ENCODE results near the gene GFAP. TPM values are rescaled to one million over a fixed set of nuclear protein-coding genes. Genes with fewer than 3 reads are reported as not detected.

The GFAP gene
- total RNA-seq, 3 donors from 2014 or later: 4.2 to 37.0 (median 11.8) TPM

DNA sequence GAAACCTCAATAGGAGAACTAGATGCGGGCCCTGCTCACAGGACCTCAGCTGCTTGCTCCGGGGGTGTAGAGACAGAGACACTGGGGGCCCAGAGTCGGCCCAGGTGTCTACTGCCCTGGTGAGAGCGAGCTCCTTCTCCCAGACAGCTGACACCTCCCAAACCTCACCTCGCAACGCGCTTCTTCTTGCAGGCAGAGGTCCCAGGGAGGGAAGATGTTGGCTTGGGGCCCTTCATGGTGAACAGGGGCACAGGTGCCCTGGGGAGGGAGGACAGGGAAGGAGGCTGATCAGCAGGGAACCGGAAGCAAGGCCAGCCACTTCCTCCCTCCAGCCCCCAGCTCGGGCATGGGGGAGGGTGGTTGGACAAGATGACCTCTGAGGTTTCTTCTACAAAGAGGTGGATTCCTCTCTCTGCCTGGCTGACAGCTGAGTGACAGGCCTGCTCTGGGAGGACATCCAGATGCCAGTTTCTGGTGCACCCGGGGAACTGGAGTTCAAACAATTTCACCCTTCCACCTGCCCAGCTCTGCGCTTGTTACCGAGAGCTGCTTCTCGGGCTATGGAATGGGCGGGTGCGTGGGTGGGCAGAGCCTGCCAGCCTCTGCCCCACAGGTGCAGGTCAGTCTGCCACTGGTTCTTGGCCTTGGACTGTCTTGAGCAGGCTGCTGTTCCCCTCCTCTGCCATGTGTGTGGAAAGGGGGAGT, 11.7 kb upstream of the GFAP start:
- Histone ChIP-seq H3K4me3 (no peak overlapping the region), H3K4me1 (no peaks in the 10 kb centered on the region), H3K27ac (no peak overlapping the region), H3K36me3 (no peaks in the 10 kb centered on the region), H3K9me3 (no peaks in the 10 kb centered on the region), H3K27me3 (no peaks in the 10 kb centered on the region)
- intact Hi-C loops (cut with DNase I; ENCODE audit: low total_unique reads): no loop called here
- DNase-seq (ENCODE audit: low spot score in 2 of 2): peak in 1 of 2 donors; percentile 24
- TF ChIP-seq, protein P1, sequence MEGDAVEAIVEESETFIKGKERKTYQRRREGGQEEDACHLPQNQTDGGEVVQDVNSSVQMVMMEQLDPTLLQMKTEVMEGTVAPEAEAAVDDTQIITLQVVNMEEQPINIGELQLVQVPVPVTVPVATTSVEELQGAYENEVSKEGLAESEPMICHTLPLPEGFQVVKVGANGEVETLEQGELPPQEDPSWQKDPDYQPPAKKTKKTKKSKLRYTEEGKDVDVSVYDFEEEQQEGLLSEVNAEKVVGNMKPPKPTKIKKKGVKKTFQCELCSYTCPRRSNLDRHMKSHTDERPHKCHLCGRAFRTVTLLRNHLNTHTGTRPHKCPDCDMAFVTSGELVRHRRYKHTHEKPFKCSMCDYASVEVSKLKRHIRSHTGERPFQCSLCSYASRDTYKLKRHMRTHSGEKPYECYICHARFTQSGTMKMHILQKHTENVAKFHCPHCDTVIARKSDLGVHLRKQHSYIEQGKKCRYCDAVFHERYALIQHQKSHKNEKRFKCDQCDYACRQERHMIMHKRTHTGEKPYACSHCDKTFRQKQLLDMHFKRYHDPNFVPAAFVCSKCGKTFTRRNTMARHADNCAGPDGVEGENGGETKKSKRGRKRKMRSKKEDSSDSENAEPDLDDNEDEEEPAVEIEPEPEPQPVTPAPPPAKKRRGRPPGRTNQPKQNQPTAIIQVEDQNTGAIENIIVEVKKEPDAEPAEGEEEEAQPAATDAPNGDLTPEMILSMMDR (IDR thresholded peaks at IDR 0.05): no peak
- TF ChIP-seq POLR2AphosphoS5 (IDR thresholded peaks at IDR 0.05) (no peak), POLR2A (IDR thresholded peaks at IDR 0.05) (no peak)

DNA sequence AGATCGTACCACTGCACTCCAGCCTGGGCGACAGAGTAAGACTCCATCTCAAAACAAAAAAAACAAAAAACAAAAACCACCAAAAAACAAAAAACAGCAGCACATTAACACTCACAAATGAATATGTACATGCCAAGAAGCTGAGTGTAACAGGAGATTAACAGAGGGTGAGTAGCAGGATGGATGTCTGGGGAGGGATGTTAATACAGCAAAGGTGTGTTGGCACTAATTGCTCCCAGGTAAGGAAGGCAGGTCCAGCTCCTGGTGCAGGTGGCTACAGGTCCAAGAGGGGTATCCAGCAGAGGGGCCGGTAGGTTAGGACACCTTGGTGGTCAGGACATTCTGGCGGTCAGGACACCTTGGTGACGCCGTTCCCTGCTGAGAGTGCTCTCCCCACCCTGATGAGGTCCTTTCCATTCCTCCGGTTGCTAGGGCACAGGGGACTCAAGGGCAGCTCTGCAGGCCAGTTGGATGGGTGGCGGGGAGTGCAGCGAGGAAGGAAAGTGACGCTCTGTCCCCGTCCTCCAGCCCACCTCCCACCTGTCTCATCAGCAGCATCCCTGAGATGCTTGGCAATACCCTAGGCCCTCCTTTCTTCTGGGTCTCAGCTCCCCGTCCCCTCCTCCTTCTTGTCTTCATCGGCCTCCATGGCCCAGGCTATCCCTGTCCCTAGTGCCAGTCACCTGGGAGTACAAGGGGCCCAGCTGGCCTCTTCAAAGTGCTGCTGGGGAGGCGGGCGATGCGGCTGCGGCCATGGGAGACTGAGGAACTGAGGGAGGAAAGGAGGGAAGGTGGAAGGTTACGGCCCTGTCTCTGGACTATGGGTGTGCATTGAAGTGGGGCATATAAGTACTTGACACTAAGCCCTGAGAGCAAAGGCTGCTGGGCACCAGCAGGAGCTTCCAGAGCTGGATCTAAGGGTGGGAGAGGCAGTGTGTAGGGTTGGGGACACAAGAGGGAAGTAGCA, 10.7 kb upstream of the GFAP start:
- no peaks in the 10 kb centered on the region for H3K36me3 ChIP-seq
- intact Hi-C loops (cut with DNase I; ENCODE audit: low total_unique reads): no loop called here

DNA sequence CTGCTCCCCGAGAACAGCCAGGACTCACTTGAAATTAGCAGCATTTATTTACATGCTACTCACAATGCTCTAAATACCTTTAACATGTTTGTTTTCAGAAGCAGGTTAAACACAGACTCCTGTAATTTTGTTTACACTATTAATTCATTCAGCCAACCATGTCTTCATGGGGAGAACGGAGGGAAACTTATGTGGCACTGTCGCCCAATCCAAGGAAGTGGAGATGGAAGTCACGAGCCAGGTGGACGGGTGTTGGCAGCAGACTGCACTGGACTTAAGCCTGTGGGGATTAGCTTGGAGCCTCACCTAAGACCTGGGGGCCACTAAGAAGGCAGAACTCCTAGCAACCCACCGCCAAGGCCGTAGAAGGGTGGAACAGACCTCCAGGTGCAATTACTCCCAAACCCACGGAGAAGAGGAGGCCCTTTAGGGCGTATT, 8.8 kb upstream of the GFAP start:
- no peak overlapping the region for H3K4me3 ChIP-seq
- no peak overlapping the region for H3K27ac ChIP-seq
- no peaks in the 10 kb centered on the region for H3K4me1 ChIP-seq
- no peaks in the 10 kb centered on the region for H3K36me3 ChIP-seq
- TF ChIP-seq, protein P1 (IDR thresholded peaks at IDR 0.05): no peak
- TF ChIP-seq POLR2A (IDR thresholded peaks at IDR 0.05): no peak
- TF ChIP-seq POLR2AphosphoS5 (IDR thresholded peaks at IDR 0.05): no peak
- no peaks in the 10 kb centered on the region for H3K27me3 ChIP-seq
- intact Hi-C loops (cut with DNase I; ENCODE audit: low total_unique reads): no loop called here
- H3K9me3 ChIP-seq: no peaks in the 10 kb centered on the region
- DNase-seq (ENCODE audit: low spot score in 2 of 2): peak in 1 of 2 donors; percentile 33

More for the DNA sequence above, 10.7 kb upstream of the GFAP start:
- no peaks in the 10 kb centered on the region for H3K9me3 ChIP-seq
- H3K4me3 ChIP-seq: no peak overlapping the region
- H3K4me1 ChIP-seq: no peaks in the 10 kb centered on the region
- peak in 1 of 2 donors; percentile 38 for DNase-seq (ENCODE audit: low spot score in 2 of 2)
- TF ChIP-seq, protein P1 (IDR thresholded peaks at IDR 0.05): no peak
- TF ChIP-seq POLR2AphosphoS5 (IDR thresholded peaks at IDR 0.05): no peak
- no peak for TF ChIP-seq POLR2A (IDR thresholded peaks at IDR 0.05)
- H3K27ac ChIP-seq: no peak overlapping the region
- no peaks in the 10 kb centered on the region for H3K27me3 ChIP-seq

DNA sequence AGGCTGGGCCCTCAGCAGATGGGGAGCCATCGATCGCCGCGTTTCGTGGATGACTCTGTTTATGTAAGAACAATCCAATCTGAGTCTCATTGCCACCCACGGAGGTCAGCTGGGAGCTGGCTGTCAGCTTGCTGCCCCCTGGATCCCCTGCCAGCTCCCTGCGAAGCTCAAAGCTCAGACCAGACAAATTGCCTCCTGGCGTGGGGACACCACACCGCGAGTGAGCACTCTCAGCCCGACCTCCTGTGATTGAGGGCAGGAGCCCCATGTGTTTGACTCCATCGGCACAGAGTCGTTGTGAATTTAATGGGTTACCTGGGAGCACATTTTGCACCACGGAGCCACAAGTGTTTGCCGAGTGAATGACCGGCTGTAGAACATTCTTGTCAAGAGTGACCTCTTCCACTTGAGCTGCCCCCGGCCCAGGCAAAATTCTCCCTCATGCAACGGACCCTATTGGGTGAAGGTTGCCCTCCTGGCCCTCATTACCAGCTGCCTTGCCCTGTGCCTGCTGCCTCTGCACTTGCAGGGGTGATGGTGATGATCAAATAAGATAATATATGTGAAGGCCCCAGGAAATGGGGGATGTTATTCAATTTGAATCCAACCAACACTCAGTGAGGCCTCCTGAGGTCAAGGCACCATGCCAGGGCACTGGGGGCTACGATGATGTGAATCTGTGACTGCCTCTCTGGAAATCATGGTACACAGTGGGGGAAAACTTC, 7.6 kb upstream of the GFAP start:
- intact Hi-C loops (cut with DNase I; ENCODE audit: low total_unique reads): no loop called here
- Histone ChIP-seq H3K4me3 (no peak overlapping the region), H3K36me3 (no peaks in the 10 kb centered on the region), H3K27me3 (no peaks in the 10 kb centered on the region), H3K4me1 (no peaks in the 10 kb centered on the region), H3K9me3 (no peaks in the 10 kb centered on the region), H3K27ac (no peak overlapping the region)
- DNase-seq (ENCODE audit: low spot score in 2 of 2): peak in 1 of 2 donors; percentile 47
- no peak for TF ChIP-seq POLR2A (IDR thresholded peaks at IDR 0.05)
- no peak for TF ChIP-seq POLR2AphosphoS5 (IDR thresholded peaks at IDR 0.05)
- TF ChIP-seq, protein P1 (IDR thresholded peaks at IDR 0.05): no peak
